NCI-H2227 (cell line): ENCODE data around the gene COX7A2.

ENCODE experiments used
- DNase-seq: peaks from one replicate; lab custom pipeline; 2025; ENCODE audit not compliant: unreplicated experiment; lab: John Stamatoyannopoulos, UW

COX7A2 gene

DNA sequence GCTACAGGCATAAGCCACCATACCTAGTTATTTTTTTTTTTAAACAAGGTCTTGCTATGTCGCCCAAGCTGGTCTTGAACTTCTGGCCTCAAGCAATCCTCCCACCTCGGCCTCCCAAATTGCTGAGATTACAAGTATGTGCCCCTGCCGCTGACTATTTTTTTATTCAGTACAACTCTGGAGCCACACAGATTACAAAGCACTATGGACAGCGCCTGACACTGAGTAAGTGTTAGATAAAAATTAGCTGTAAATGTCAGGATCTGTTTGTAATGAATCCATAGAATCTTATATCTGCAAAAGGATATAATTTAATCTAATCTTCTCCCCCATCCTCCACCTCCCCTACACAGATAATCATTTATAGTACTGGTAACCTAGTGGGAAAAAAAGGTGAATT, 22.5 kb downstream of the COX7A2 start:
- no peak for DNase-seq

DNA sequence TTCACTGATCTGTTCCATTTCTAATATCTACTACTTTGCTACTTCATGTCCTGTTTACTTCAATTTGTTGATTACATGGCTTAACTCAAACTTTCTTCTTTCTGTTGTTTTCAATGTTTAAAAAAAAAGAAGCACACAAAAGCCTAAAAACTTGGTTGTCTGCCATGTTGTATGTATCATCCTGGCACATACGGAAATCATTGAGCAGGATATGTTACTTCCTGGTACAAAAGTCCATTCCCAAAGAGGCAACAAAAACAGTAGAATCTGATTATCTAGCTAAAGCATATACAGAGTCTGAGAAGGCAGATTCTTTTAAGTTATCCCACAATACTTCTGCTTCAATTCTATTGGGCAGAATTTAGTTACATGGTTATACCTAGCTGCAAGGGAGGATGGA, 23.2 kb downstream of the COX7A2 start:
- no peak for DNase-seq

DNA sequence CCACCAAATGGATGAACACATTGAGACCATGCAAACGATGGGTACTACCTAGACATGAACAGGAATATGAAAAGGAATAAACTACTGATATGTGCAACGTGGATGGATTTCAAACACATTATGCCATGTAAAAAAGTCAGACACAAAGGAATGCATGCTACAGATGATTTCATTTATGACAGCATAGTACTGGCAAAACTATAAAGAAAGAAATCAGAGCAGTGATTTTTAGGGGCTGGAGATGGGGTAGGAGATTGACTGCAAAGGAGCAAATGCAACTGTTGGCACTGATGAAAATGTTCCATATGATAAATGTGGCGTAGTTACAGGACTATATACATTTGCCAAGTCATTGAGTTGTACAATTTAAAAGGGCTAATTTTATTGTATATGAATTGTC, 24.3 kb downstream of the COX7A2 start:
- no peak for DNase-seq

- DNase-seq, result no peak
Observed at GRCh38 chr6:75217193-75217592, 26.4 kb downstream of the COX7A2 start.

GRCh38 chr6:75215291-75215690, 28.3 kb downstream of the COX7A2 start:
- no peak for DNase-seq

- no peak for DNase-seq
Observed at GRCh38 chr6:75213732-75214131, 29.9 kb downstream of the COX7A2 start.

- DNase-seq, result no peak
Observed at GRCh38 chr6:75213112-75213511, 30.5 kb downstream of the COX7A2 start.

DNA sequence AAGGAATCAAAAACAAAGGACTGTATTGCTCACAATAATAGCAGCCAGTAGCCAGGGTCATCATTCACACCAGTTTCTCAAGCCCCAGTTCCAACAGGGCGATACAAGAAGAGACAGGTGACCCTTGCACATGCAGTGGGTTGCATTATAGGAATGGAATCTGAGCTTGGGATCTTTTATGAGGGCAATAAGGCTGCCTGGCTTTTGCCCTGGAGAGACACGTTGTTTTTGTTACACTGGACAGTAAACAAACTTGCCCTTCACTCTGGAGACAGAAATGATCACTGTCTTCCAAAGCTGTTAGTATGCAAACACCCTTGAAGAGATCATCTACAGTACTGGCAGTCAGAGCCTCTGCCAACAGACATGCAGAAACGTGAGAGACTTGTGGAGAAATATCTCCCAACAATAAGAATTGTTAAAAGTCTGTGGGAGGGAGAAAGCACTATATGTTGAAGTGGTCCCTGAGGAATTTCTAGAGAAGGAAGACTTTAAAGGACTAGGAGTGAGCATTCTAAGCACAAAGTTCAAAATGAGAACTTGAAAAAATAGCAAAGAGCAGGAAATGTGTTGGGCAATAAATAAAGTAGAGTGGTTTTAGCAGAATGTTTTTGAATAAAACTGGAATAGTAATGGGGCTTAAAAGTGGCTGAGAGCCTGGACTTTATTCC, 31.5 kb downstream of the COX7A2 start:
- DNase-seq, result no peak

- peak; percentile 58 for DNase-seq
Observed at GRCh38 chr6:75210885-75211739, 32.5 kb downstream of the COX7A2 start.

DNA sequence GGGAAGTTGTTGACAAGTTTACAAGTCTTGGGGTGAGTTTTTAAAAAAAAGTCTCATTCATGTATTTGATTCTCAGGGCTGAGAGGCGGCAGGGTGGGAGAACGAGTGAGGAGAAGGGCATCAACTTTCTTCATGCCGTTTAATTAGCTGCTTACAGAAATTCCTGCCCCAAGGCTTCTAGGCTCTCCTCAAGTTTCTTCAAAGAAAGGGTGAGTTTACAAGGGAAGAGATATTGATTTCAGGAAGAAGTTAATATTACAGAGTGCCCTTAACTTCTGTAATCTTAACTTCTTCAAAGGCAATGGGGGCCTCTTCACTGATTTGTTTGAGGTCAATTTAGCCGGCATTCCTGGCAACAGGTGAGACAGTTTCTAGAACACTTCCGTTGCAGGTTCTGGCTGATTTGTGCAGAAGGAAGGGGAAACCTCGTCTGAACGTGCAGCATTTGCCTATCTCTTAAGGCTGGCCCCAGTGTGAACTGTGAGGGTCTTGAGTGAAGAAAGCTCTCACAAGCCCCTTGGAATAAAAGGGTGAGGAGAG, 34.3 kb downstream of the COX7A2 start:
- no peak for DNase-seq

GRCh38 chr6:75208298-75209183, 35.1 kb downstream of the COX7A2 start:
- DNase-seq, result peak; percentile 75

DNA sequence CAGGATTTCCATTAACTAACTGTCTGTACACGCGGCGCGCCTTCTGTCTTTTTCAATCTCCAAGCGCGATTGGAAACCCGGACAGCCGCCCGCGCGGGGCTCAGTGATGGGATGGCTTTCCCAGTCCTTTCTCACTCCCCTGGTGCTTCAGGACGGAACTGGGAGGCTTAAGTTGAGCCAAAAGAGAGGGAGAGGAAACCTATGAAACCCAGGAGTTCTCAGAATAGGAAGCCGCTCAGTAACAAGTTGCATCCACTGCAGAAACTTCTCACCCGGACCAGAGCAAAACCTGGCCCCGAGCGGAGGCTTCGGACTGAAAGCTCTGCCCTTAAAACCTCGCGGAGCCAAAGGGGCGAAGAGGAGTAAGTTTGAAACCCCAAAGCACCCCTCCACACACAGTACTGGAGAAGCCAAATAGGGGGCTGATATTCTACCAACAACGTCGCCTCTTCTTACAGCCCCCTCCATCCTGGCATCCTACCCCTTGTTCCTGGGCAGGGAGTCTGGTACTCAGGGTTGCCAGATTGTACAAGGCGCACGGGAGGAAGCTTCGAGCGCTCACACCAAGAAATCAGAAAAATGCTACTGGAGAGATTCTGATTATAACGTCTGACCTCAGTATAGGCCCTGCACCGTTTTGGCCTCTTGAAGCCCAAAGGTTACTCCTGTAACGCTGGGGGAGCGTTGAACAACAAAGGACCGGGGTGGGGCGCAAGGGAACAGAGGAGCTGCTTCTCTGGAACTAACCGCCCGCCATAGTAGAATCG, 36.8 kb downstream of the COX7A2 start:
- no peak for DNase-seq

GRCh38 chr6:75205776-75206575, 37.6 kb downstream of the COX7A2 start, which contains the start of gene COL12A1:
Gene COL12A1 (minus strand): TSS chr6:75206053. CDS start chr6:75202792, 3,261 bp downstream.
- DNase-seq, result peak; percentile 45

- no peak for DNase-seq
Observed at GRCh38 chr6:75204959-75205775, 38.4 kb downstream of the COX7A2 start.

DNA sequence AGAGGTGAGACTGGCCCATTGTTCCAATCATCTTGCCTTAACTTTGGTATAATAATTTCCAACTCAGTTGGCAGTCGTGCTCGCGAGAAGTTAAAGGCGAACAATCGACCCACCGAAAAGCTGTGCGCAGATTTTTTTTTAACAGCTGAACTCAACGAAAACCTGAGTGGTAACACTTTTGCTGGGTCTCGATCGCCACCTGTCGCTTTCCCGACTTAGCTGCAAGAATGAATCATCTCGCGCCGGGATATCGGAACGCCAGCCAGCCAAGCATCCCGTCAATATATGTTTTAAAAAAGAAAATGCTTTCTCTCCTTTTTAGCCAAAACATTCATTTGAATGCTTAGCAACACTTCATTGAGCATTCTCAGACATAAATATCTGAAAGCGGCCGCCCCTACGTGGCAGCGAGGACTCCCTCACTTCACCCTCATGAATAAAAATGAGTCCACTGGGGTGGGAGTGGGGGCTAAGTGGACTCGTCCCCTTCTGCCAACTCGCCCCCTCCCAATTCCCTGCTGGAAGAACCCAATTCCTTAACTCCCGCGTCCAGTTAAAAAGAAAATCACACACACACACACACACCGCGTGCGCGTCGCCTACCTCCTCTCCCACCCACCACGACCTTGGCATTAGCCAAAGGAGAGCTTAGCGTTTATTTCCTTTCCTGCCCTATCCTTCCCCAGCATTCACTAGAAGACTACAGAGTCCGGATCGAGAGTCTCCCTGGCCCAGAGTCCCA, 39.2 kb downstream of the COX7A2 start:
- DNase-seq, result peak; percentile 46

DNA sequence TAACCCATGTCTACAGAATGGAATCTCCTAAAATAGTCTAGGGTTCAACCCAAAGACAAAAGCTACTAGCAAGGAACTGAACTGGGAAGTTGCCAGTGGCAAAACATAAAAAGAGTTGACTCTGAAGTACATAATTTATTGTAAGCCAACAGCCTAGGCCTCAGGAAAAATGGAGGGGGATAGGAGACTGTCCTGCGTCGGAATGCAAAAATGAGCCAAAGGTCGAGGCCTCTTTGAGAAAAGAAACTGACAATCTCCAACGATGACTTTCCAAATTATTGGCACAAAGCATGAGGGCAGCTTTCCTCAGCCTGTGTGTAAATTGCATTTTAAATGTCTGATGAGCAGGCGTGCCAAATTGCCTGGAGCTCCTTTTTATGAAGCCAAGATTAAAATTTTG, 39.9 kb downstream of the COX7A2 start:
- no peak for DNase-seq

- no peak for DNase-seq
Observed at GRCh38 chr6:75202676-75203131, 40.9 kb downstream of the COX7A2 start.
